Activated naive CD8-positive, alpha-beta T cell treated with anti-CD3 and anti-CD28 coated beads, Interleukin-2, amount 50 U/mL, for 24 hours (primary cell): Measurements from ENCODE around the gene PTCHD1.

Source experiments
- ATAC-seq: fragments of 150-1000 bp; cut with Tn5 transposase; one replicate; pipeline ENCODE4 v1.10.0; 2021
- DNase-seq: peaks from one replicate; pipeline ENCODE4 v3.0.0; 2021
- H3K27ac Mint-ChIP-seq: one replicate; pipeline ENCODE4 v1.8.0; 2021; ENCODE audit warnings: mild to moderate bottlenecking, mixed read lengths
- H3K27me3 Mint-ChIP-seq: one replicate; pipeline ENCODE4 v1.8.0; 2021; ENCODE audit warnings: mixed read lengths
- H3K36me3 Mint-ChIP-seq: one replicate; pipeline ENCODE4 v1.8.0; 2021; ENCODE audit warnings: low read depth, mixed read lengths
- H3K4me1 Mint-ChIP-seq: one replicate; pipeline ENCODE4 v1.8.0; 2021; ENCODE audit warnings: mixed read lengths
- H3K4me3 Mint-ChIP-seq: one replicate; pipeline ENCODE4 v1.8.0; 2021; ENCODE audit warnings: mild to moderate bottlenecking, moderate library complexity, mixed read lengths
- H3K9me3 Mint-ChIP-seq: one replicate; pipeline ENCODE4 v1.8.0; 2021; ENCODE audit warnings: mixed read lengths

PTCHD1 gene

GRCh38 chrX:23380581-23380980 lies 45.9 kb downstream of the PTCHD1 start:
- H3K4me3 Mint-ChIP-seq = no peak overlapping the region
- ATAC-seq = no peak
- DNase-seq = no peak
- no peak overlapping the region for H3K27ac Mint-ChIP-seq
- H3K27me3 Mint-ChIP-seq = peaks cover 7% of the 10 kb centered on the region
- peaks cover 8% of the 10 kb centered on the region for H3K4me1 Mint-ChIP-seq
- no peaks in the 10 kb centered on the region for H3K9me3 Mint-ChIP-seq
- no peaks in the 10 kb centered on the region for H3K36me3 Mint-ChIP-seq

DNA sequence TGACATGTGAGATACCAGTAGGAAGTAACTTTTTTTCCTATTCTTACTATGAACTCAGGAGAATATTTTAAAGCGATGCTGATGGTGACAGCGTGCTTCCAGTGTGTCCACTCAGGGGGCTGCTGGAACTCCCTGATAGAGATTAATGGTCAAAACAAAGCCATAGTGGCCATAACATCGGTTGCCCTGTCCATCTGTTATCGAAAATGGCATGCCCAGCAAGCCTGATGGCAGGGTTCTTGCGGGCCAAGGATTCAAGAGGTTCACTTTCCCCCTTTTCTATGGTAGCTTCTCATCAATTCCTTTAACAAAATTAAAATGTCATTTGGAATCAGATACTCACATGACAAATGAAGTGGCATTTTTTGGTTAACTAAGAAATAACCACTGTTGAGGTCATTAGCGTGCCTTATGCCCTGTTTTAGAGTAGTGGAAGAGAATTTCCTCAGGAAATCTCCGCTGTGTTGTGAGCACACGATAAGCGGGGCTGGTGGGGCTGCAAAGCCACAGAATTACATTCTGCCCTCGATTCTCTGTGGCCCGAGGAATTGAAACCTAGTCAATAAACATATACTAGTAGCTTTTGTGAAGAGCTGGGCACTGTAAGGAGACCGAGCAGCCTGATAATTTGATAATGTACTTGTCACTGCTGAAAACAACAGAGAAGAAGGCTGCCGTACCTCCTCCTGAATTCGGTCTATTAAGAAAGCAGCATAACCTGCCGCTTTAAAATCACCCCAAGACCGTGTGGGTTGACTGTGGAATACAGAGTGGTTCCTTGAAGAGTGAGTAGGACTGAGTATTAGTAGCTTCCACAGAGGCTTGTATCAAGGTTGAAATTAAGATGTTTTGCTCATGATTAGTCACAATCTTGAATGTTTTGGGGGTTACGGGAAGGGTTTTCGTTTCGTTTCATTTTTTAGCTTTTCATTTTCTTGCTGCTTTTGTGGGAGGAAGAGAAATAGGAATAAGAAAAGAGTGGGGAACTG lies 46.7 kb downstream of the PTCHD1 start:
- Mint-ChIP-seq H3K9me3 (no peaks in the 10 kb centered on the region), H3K36me3 (no peaks in the 10 kb centered on the region), H3K27ac (no peak overlapping the region), H3K4me3 (peak overlapping the region; percentile 45), H3K27me3 (peaks cover 7% of the 10 kb centered on the region), H3K4me1 (peaks cover 8% of the 10 kb centered on the region)
- ATAC-seq (no peak), DNase-seq (no peak)

GRCh38 chrX:23382572-23382971 lies 47.9 kb downstream of the PTCHD1 start:
- H3K27ac Mint-ChIP-seq = no peak overlapping the region
- ATAC-seq (no peak), DNase-seq (no peak)
- peaks cover 7% of the 10 kb centered on the region for H3K27me3 Mint-ChIP-seq
- H3K4me3 Mint-ChIP-seq = no peak overlapping the region
- H3K4me1 Mint-ChIP-seq = peaks cover 8% of the 10 kb centered on the region
- H3K36me3 Mint-ChIP-seq = no peaks in the 10 kb centered on the region
- H3K9me3 Mint-ChIP-seq = no peaks in the 10 kb centered on the region

GRCh38 chrX:23383411-23383810 lies 48.8 kb downstream of the PTCHD1 start:
- peaks cover 7% of the 10 kb centered on the region for H3K27me3 Mint-ChIP-seq
- H3K4me3 Mint-ChIP-seq = no peak overlapping the region
- H3K36me3 Mint-ChIP-seq = no peaks in the 10 kb centered on the region
- DNase-seq = no peak
- ATAC-seq = no peak
- H3K9me3 Mint-ChIP-seq = no peaks in the 10 kb centered on the region
- peaks cover 8% of the 10 kb centered on the region for H3K4me1 Mint-ChIP-seq
- H3K27ac Mint-ChIP-seq = no peak overlapping the region

GRCh38 chrX:23385242-23385641 lies 50.6 kb downstream of the PTCHD1 start:
- DNase-seq = no peak
- Mint-ChIP-seq H3K27me3 (peaks cover 5% of the 10 kb centered on the region), H3K27ac (no peak overlapping the region), H3K36me3 (no peaks in the 10 kb centered on the region), H3K4me1 (peaks cover 8% of the 10 kb centered on the region), H3K4me3 (no peak overlapping the region), H3K9me3 (no peaks in the 10 kb centered on the region)
- no peak for ATAC-seq

DNA sequence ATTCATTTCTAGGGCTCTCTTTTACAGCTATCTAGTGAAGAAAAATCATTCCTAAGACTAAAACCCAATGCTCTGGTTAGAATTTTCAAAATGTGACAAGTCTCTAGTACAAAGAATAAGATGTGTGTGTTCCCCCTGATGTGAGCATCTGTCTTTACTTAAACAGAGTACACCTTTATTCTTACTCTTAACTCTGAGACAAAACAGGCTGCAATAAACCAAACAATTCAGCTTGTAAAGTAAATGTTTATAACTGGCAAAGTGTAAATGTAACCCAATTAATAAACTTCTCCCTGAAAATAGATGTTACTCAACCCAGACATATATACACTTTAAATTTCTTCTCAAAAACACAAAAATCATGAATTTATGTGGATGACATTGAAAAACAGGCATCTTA lies 51.6 kb downstream of the PTCHD1 start:
- Mint-ChIP-seq H3K4me3 (no peak overlapping the region), H3K4me1 (peaks cover 6% of the 10 kb centered on the region), H3K36me3 (no peaks in the 10 kb centered on the region), H3K27me3 (peaks cover 3% of the 10 kb centered on the region), H3K9me3 (no peaks in the 10 kb centered on the region), H3K27ac (no peak overlapping the region)
- DNase-seq = no peak
- no peak for ATAC-seq

DNA sequence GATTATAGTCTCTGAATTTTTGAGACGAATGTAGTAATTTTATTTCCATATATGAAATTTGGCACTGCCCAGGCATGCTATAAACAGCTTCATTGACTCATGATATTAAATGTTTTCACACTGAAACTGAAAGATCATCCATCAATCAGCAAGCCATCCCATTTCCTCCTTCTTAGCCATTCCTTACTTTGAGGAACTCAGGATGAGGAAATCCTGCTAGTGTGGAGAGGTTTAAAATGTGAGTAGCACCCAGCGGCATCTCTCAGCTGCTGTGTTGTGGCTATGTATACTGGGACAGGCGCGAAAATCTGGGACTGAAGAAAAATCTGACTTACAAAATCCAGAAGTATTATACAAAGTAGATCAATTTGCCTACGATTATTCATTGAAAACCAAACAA lies 52.1 kb downstream of the PTCHD1 start:
- H3K9me3 Mint-ChIP-seq = no peaks in the 10 kb centered on the region
- ATAC-seq = no peak
- peaks cover 2% of the 10 kb centered on the region for H3K27me3 Mint-ChIP-seq
- H3K27ac Mint-ChIP-seq = no peak overlapping the region
- DNase-seq = no peak
- H3K36me3 Mint-ChIP-seq = no peaks in the 10 kb centered on the region
- H3K4me3 Mint-ChIP-seq = no peak overlapping the region
- H3K4me1 Mint-ChIP-seq = peaks cover 2% of the 10 kb centered on the region

GRCh38 chrX:23387550-23388184 lies 53.0 kb downstream of the PTCHD1 start:
- Mint-ChIP-seq H3K9me3 (no peaks in the 10 kb centered on the region), H3K36me3 (no peaks in the 10 kb centered on the region), H3K27me3 (no peaks in the 10 kb centered on the region), H3K4me1 (no peaks in the 10 kb centered on the region), H3K27ac (no peak overlapping the region), H3K4me3 (no peak overlapping the region)
- ATAC-seq (no peak), DNase-seq (no peak)

DNA sequence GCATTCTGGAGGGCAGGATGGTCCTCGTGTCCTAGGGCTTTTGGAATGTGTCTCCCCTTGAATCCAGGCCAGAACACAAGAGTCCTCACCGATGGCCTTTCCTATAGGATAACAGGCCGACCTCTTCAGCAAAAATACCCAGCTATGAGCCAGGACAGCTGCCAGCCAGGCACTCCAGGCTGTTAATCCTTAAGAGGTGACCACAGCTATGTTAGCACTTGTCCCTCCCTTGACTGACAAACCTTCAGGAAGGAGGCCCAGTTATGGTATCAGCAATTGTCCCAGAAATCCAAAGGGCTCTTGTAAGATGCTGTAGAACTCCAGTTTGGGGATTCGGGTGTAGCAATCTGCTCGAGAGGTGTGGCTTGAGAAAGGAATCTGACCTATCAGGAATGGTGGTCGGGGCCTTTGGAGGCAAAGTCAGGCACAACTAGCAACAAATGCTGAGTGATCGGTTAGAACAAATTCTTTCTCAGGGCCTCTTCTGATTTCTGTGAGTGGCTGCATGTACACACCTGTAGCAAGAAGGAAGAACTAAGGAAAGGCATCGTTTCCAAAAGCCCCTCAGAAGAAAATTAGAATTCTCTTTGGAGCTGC lies 54.6 kb downstream of the PTCHD1 start:
- H3K4me1 Mint-ChIP-seq = no peaks in the 10 kb centered on the region
- no peaks in the 10 kb centered on the region for H3K36me3 Mint-ChIP-seq
- no peak overlapping the region for H3K27ac Mint-ChIP-seq
- no peak overlapping the region for H3K4me3 Mint-ChIP-seq
- H3K27me3 Mint-ChIP-seq = no peaks in the 10 kb centered on the region
- ATAC-seq (no peak), DNase-seq (no peak)
- H3K9me3 Mint-ChIP-seq = no peaks in the 10 kb centered on the region

DNA sequence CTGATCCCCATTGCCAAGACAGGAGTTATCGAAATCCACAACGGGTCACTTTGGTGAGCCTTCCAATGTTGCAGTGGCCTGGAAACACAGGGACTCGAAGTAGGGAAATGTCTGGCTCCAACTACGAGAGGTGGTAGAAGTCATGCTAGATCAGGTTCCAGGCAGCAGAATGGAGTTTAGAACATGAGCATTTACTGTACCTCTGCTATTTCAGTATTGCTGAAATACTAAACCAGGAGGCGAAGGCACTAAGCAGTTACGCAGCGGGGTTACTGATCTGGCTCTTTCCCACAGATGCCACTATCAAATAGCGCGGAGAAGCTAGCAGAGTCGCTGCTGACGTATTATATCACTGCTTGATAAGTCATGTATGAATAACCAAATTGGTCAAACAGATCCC lies 56.3 kb downstream of the PTCHD1 start:
- no peak for DNase-seq
- no peaks in the 10 kb centered on the region for H3K27me3 Mint-ChIP-seq
- no peaks in the 10 kb centered on the region for H3K36me3 Mint-ChIP-seq
- H3K4me1 Mint-ChIP-seq = no peaks in the 10 kb centered on the region
- H3K4me3 Mint-ChIP-seq = no peak overlapping the region
- no peak overlapping the region for H3K27ac Mint-ChIP-seq
- no peaks in the 10 kb centered on the region for H3K9me3 Mint-ChIP-seq
- ATAC-seq = no peak

DNA sequence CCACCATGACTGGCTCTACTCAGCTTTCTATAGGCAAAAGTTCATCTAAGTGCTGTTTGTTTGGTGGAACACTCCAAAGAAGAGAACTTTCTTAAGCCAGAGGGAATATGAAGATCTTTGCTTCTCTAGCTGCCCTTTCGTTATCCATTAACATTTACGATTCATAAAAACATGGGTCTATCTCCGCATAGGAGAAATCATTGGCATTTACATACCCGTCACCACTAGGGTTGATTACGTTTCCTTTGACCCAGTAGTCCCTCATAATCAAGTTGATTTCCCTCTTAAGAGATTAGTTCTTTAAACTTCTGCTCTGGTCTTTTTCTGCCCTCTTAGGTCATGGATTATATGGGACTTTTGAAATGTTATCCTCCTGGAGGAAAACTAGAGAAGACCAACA lies 57.5 kb downstream of the PTCHD1 start:
- Mint-ChIP-seq H3K36me3 (no peaks in the 10 kb centered on the region), H3K27me3 (no peaks in the 10 kb centered on the region)
- ATAC-seq = no peak

GRCh38 chrX:23394421-23394820 lies 59.8 kb downstream of the PTCHD1 start:
- ATAC-seq = no peak
- H3K4me3 Mint-ChIP-seq = no peak overlapping the region
- no peaks in the 10 kb centered on the region for H3K27me3 Mint-ChIP-seq
- no peak for DNase-seq
- no peak overlapping the region for H3K27ac Mint-ChIP-seq
- H3K9me3 Mint-ChIP-seq = no peaks in the 10 kb centered on the region
- H3K4me1 Mint-ChIP-seq = no peaks in the 10 kb centered on the region
- no peaks in the 10 kb centered on the region for H3K36me3 Mint-ChIP-seq

More for the DNA sequence above, 57.5 kb downstream of the PTCHD1 start:
- no peak for DNase-seq
- H3K9me3 Mint-ChIP-seq = no peaks in the 10 kb centered on the region
- no peaks in the 10 kb centered on the region for H3K4me1 Mint-ChIP-seq
- H3K4me3 Mint-ChIP-seq = no peak overlapping the region
- no peak overlapping the region for H3K27ac Mint-ChIP-seq

DNA sequence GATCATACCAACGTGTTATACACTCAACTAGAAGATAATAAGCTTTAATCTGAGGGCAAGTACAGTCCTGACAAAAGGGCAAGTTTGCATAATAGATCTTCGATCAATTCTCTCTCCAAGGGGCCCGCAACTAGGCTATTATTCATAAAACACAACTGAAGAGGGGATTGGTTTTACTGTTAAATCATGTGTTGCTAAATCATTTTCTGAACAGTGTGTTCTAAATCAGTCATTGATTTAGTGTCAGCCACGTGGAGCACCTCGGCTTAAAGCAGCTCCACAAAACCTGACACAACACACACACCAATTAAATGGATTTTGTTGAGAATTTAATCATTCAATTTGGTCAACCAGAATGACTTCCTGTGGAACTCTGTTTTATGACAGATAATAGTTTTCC lies 61.6 kb downstream of the PTCHD1 start:
- ATAC-seq = no peak
- H3K9me3 Mint-ChIP-seq = no peaks in the 10 kb centered on the region

GRCh38 chrX:23398570-23398969 lies 63.9 kb downstream of the PTCHD1 start:
- Mint-ChIP-seq H3K27me3 (no peaks in the 10 kb centered on the region), H3K4me3 (no peak overlapping the region), H3K9me3 (no peaks in the 10 kb centered on the region), H3K4me1 (no peaks in the 10 kb centered on the region), H3K27ac (no peak overlapping the region), H3K36me3 (no peaks in the 10 kb centered on the region)
- no peak for ATAC-seq
- DNase-seq = no peak

More for the DNA sequence above, 61.6 kb downstream of the PTCHD1 start:
- no peak overlapping the region for H3K4me3 Mint-ChIP-seq
- H3K4me1 Mint-ChIP-seq = no peaks in the 10 kb centered on the region
- no peaks in the 10 kb centered on the region for H3K36me3 Mint-ChIP-seq
- no peak overlapping the region for H3K27ac Mint-ChIP-seq
- no peaks in the 10 kb centered on the region for H3K27me3 Mint-ChIP-seq
- DNase-seq = no peak

DNA sequence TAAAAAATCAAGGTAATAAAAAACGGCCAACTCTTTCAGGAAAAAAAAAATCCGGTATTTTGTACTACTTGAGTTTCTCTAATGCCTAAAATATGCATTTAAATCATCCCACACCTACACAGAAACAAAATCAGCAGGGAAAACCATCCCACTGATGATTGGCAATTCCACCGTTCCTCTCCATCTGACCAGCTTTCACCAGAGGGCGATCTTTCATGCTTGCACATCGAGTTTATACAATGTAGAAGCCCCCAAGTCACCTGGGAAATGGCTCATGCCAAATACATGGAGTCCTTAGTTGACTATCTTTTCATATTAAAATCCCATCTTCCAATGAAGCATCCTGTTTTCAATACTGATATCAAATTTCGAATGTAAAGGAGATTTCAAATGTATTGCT lies 69.2 kb downstream of the PTCHD1 start:
- Mint-ChIP-seq H3K4me3 (no peak overlapping the region), H3K9me3 (no peaks in the 10 kb centered on the region), H3K4me1 (no peaks in the 10 kb centered on the region), H3K27ac (no peak overlapping the region), H3K27me3 (no peaks in the 10 kb centered on the region), H3K36me3 (no peaks in the 10 kb centered on the region)
- no peak for DNase-seq
- ATAC-seq = no peak
